HG02623 (cell line): ENCODE results near the gene KIAA1191.
"Not testable (repeated sequence)": the region's sequence is repeated elsewhere in the genome, so short reads cannot be mapped to it uniquely, and the experiment has no call there.

Experiments used
- ATAC-seq: cut with Tn5 transposase; IDR thresholded peaks from one replicate; pipeline ENCODE4 v1.9.1; 2021; ENCODE audit warnings: moderate library complexity; ENCODE audit not compliant: unreplicated experiment

KIAA1191 gene

GRCh38 chr5:176319827-176320554, 41.6 kb downstream of the KIAA1191 start:
- ATAC-seq: no peak

DNA sequence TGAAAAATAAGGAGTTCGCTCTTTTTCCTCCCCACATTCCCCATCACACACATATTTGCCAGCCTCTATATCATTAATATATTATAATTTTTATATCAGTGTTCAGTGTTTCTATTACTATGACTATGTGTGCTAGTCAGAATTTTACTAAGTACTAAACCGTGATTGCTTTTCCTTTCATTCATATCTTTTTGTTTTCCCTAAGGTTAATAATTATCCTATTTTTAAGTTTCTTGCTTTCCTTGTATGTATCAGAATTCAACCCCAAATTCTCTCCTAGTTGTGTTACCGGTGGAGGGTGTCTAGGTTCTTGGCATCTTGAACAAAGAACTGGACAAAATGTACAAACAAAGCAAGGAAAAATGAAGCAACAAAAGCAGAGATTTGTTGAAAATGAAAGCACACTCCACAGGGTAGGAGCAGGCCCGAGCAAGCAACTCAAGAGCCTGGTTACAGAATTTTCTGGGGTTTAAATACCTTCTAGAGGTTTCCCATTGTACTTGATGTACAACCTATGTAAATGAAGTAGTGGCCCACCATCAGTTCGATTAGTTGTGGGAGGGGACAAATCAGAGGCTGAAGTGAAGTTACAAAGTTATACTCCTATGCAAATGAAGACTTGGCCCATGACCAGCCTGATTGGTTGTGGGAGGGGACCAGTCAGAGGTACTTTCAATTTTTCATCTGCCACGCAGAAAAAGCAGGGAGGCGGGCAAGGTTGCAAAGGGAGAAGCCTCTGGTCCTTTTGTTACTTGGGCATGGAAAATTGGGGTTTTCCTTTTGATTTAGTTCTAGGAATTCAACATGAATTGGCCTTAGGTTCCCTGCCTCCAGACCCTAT, 43.8 kb downstream of the KIAA1191 start:
- no peak for ATAC-seq

DNA sequence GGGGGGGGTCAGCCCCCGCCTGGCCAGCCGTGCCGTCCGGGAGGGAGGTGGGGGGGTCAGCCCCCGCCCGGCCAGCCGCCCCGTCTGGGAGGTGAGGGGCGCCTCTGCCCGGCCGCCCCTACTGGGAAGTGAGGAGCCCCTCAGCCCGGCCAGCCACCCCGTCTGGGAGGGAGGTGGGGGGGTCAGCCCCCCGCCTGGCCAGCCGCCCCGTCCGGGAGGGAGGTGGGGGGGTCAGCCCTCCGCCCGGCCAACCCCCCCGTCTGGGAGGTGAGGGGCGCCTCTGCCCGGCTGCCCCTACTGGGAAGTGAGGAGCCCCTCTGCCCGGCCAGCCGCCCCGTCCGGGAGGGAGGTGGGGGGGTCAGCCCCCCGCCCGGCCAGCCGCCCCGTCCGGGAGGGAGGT, 56.2 kb downstream of the KIAA1191 start:
- ATAC-seq: not testable (repeated sequence)
